Pancreas (tissue), 10 donors: Measurements from ENCODE around the gene BCAS3. TPM values are rescaled to one million over a fixed set of nuclear protein-coding genes. Genes with fewer than 3 reads are reported as not detected.

ENCODE experiments used
- ATAC-seq, 4 donors: fragments of 200-7000 bp; cut with Tn5 transposase; one replicate each; pipeline versions ENCODE4 v1.8.0 to v1.9.1; 2020; ENCODE audit warnings: mild to moderate bottlenecking in 4 of 4, moderate library complexity in 4 of 4
- DNase-seq, 6 donors: peaks; one replicate each; pipeline ENCODE4 v3.0.0-alpha.2; 2020
- FAIRE-seq: peaks from 2 replicates; lab custom pipeline; 2012; peaks lifted over from hg19 to GRCh38; lab: Jason Lieb, UNC
- H3K27ac ChIP-seq, 4 donors: fragments of 200-600 bp; sonication (generic); 1 replicate in 3 of 4; 2 replicates in 1 of 4; pipeline versions ENCODE4 v1.5.0 to v1.8.0; 2020
- H3K27me3 ChIP-seq, 4 donors: fragments of 200-600 bp; one replicate each; pipeline ENCODE4 v1.8.0; 2021
- H3K36me3 ChIP-seq, 3 donors: fragments of 200-600 bp; sonication (generic) in 1 of 3; one replicate each; pipeline versions ENCODE4 v1.5.0 to v1.8.0; 2020 to 2021
- H3K4me1 ChIP-seq, 3 donors: fragments of 200-600 bp; one replicate each; pipeline ENCODE4 v1.8.0; 2021
- H3K4me3 ChIP-seq, 4 donors: fragments of 200-600 bp; sonication (generic) in 2 of 4; one replicate each; pipeline versions ENCODE4 v1.5.0 to v1.8.0; 2020 to 2021
- H3K9me3 ChIP-seq, 4 donors: fragments of 200-600 bp; one replicate each; pipeline ENCODE4 v1.8.0; 2021
- WGBS, 2 donors: extraction: QIAGEN DNeasy Blood & Tissue Kit; methylation state at CpG; one replicate each; pipeline ENCODE4 v1.1.7; 2013; 5-methylcytosine and 5-hydroxymethylcytosine counted together
- intact Hi-C, 3 donors: fragments of 100-400 bp; cut with DNase I; formaldehyde crosslinking; loops; one replicate each; pipeline versions ENCODE4 v1.11.1 to v1.14.2; 2022
- polyA plus RNA-seq, 2 donors: library from polyadenylated mRNA; stranded (reverse); fragments of 200-250 nt; gene quantifications; one replicate each; pipeline ENCODE4 v1.2.3, GENCODE V29; 2013
- total RNA-seq, 6 donors: library from RNA; stranded (reverse); fragmentation: NEBNext Ultra II Directional in 4 of 6; extraction: Animal tissue kit (Norgen Biotek cat#: 25700) in 4 of 6; gene quantifications; one replicate each; pipeline versions ENCODE4 v1.2.1 to v1.2.4, GENCODE V29; 2021 to 2023
- TF ChIP-seq, protein P1 (sequence below), 4 donors: fragments of 200-600 bp; sonication (generic) in 3 of 4; IDR thresholded peaks; one replicate each; pipeline versions ENCODE4 v1.5.0 to v1.8.0; 2021; ENCODE audit warnings: antibody characterized with exemption in 4 of 4
- donor health status: healthy with polysubstance abuse.
- donor health status: DM: no; HTN: no; CAD: no; lungs with moderate emphysema.
- donor health status: DM: no; HTN: no; CAD: no.
- donor health status: control.
- donor health status: control.
- donor health status: Bipolar disorder and iron deficiency.
- donor health status: DM: yes; HTN: yes; CAD: no.
- donor health status: DM: no; HTN: no; CAD: no.
- donor health status: DM: no; HTN: no; CAD: no.
- donor health status: DM: yes; HTN: yes; CAD: no.

Gene BCAS3
- total and polyA plus RNA-seq, 8 donors, result 4.6 to 27.7 (median 13.2) TPM

DNA sequence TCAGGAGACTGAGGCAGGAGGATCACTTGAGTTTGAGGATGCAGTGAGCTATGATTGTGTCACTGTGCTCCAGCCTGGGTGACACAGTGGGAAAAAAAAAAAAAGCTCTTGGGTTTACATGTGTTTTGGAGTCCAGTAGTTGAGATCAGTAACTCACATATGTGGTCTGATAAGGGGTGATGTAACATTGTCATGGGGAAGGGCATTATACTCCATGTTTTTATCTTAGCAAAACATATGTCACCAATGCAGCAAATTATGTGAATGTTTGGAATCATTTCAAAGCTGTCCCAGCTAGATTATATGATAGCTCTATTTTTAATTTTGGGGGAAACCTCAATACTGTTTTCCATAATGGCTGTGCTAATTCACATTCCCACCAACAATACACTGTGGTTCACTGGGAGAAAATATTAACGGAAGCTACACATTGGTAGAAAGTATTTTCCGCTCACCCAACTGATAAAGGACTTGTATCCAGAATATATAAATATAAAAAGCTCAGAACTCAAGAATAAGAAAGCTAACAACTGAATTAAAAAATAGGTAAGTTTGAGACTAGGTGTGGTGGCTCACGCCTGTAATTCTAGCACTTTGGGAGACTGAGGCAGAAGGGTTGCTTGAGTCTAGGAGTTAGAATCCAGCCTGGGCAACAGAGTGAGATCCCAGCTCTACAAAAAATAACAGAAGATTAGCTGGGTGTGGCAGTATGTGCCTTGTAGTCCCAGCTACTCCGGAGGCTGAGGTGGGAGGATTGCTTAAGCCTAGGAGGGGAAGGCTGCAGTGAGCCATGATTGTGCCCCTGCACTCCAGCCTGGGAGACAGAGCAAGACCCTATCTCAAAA is 497.9 kb downstream of the BCAS3 start:
- WGBS, 2 donors, result 97 to 98% methylated on average over 4 of the region's 4 CpGs
- FAIRE-seq (no peak), DNase-seq (no peak), ATAC-seq (no peak)
- Histone ChIP-seq H3K27ac (no peak overlapping the region), H3K36me3 (no peaks in the 10 kb centered on the region), H3K27me3 (no peaks in the 10 kb centered on the region), H3K4me3 (no peak overlapping the region), H3K9me3 (no peaks in the 10 kb centered on the region), H3K4me1 (no peaks in the 10 kb centered on the region)
- intact Hi-C loops, result no loop called here
- TF ChIP-seq, protein P1, sequence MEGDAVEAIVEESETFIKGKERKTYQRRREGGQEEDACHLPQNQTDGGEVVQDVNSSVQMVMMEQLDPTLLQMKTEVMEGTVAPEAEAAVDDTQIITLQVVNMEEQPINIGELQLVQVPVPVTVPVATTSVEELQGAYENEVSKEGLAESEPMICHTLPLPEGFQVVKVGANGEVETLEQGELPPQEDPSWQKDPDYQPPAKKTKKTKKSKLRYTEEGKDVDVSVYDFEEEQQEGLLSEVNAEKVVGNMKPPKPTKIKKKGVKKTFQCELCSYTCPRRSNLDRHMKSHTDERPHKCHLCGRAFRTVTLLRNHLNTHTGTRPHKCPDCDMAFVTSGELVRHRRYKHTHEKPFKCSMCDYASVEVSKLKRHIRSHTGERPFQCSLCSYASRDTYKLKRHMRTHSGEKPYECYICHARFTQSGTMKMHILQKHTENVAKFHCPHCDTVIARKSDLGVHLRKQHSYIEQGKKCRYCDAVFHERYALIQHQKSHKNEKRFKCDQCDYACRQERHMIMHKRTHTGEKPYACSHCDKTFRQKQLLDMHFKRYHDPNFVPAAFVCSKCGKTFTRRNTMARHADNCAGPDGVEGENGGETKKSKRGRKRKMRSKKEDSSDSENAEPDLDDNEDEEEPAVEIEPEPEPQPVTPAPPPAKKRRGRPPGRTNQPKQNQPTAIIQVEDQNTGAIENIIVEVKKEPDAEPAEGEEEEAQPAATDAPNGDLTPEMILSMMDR (IDR thresholded peaks at IDR 0.05), result no peak

DNA sequence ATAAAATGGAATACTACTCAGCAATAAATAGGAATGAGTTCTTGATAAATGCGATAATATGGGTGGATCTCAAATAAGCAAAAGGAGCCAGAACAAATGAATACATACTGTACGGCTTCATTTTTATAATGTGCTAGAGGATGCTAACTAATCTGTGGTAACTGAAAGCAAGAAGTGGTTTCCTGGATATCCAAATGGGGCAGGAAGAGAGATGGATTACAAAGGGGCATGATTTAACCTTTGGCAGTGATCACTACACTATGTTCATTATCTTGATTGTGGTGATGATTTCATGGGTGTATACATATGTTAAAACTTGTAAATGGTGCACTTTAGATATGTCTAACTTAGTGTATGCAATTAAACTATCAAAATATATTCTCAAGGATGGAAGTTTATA is 499.7 kb downstream of the BCAS3 start:
- no peak for FAIRE-seq
- Histone ChIP-seq H3K4me1 (no peaks in the 10 kb centered on the region), H3K4me3 (no peak overlapping the region), H3K36me3 (no peaks in the 10 kb centered on the region), H3K27me3 (no peaks in the 10 kb centered on the region), H3K27ac (no peak overlapping the region), H3K9me3 (no peaks in the 10 kb centered on the region)
- DNase-seq, result no peak
- TF ChIP-seq, protein P1 (IDR thresholded peaks at IDR 0.05), result no peak
- 97% methylated on average over 2 of the region's 2 CpGs for WGBS, 2 donors
- intact Hi-C loops, result no loop called here
- no peak for ATAC-seq

DNA sequence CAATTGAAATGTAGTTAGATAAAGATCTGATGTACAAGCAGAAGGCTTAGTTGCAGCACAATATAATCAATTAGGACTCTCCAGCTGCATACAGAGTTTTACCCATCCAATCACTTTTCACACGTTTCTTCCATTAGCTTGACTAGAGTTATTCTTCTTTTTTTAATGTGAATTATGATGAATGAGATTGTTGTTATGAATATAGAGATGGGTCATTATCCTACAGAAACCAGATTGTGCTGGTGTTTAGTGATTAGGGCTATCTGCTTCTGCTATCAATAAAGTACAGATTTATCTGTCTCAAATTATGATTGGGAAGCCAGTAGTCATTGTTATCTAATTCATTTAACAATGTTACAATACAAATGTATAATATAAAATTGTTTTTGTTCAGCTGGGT is 500.6 kb downstream of the BCAS3 start:
- H3K4me3 ChIP-seq, result no peak overlapping the region
- H3K4me1 ChIP-seq, result no peaks in the 10 kb centered on the region
- H3K9me3 ChIP-seq, result no peaks in the 10 kb centered on the region
- FAIRE-seq (no peak), ATAC-seq (no peak), DNase-seq (no peak)
- no peaks in the 10 kb centered on the region for H3K36me3 ChIP-seq
- TF ChIP-seq, protein P1 (IDR thresholded peaks at IDR 0.05), result no peak
- WGBS, 2 donors, result 55 to 63% methylated on average over 1 of the region's 1 CpG
- H3K27me3 ChIP-seq, result no peaks in the 10 kb centered on the region
- intact Hi-C loops, result no loop called here
- no peak overlapping the region for H3K27ac ChIP-seq

DNA sequence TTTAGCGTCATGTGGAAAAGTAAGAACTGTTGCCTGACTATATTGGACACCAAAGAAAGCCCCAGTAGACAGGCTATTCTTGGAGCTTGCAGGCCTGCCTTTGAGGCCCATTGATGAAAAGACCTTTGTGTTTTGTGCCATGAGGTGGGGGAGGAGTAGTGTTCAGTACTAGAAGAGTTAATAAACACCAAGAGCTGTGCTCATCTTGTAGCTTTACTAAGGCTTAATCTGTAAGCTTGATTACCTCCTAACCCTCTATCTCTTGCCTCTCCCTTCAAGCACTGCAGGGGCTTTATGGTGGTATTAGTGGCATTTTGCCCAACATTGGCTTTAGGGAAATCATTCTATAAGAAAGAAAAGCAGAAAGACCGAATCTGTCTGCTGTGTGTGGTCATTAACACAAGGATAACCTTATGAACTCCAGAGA is 501.7 kb downstream of the BCAS3 start:
- FAIRE-seq, result no peak
- TF ChIP-seq, protein P1 (IDR thresholded peaks at IDR 0.05), result no peak
- no peak overlapping the region for H3K27ac ChIP-seq
- WGBS, 2 donors, result 86 to 91% methylated on average over 2 of the region's 2 CpGs
- DNase-seq, result no peak
- no peak overlapping the region for H3K4me3 ChIP-seq
- H3K4me1 ChIP-seq, result no peaks in the 10 kb centered on the region
- H3K36me3 ChIP-seq, result no peaks in the 10 kb centered on the region
- H3K9me3 ChIP-seq, result no peaks in the 10 kb centered on the region
- intact Hi-C loops, result no loop called here
- no peak for ATAC-seq
- no peaks in the 10 kb centered on the region for H3K27me3 ChIP-seq

DNA sequence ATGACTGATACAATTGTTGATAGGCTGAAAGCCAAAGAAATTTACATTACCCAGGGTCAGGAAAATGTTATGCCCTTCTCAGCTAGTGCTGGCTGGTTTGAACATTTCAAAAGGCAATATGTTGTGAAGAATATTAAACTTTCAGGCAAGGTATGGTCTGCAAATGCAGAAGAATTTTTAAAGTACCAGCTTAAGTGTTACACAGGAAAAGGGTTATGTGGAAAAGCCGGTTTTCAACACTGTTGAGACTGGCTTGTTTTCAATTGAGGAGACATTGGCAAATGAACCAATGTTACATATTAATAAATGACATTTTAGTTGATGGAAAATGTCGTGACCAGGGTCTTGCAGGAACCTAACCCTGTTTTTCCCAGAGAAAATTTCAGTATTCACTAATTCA is 506.1 kb downstream of the BCAS3 start:
- Histone ChIP-seq H3K27ac (no peak overlapping the region), H3K36me3 (no peaks in the 10 kb centered on the region), H3K9me3 (no peaks in the 10 kb centered on the region), H3K4me1 (no peaks in the 10 kb centered on the region), H3K4me3 (no peak overlapping the region), H3K27me3 (no peaks in the 10 kb centered on the region)
- intact Hi-C loops, result no loop called here
- no peak for FAIRE-seq
- 23 to 28% methylated on average over 2 of the region's 2 CpGs for WGBS, 2 donors
- no peak for ATAC-seq
- no peak for DNase-seq
- TF ChIP-seq, protein P1 (IDR thresholded peaks at IDR 0.05), result no peak
